Stomach smooth muscle (tissue), 2 donors: Measurements from ENCODE around the gene DNAJC5G.

Experiments used
- H3K27ac ChIP-seq: one replicate; pipeline ENCODE4 v1.7.0; 2013; ENCODE audit warnings: mild to moderate bottlenecking, low read length, inconsistent platforms
- H3K27me3 ChIP-seq, 2 donors: one replicate each; pipeline ENCODE4 v1.7.0; 2013; ENCODE audit warnings: low read length in 2 of 2; ENCODE audit not compliant: insufficient read depth in 2 of 2, control insufficient read depth in 1 of 2
- H3K36me3 ChIP-seq, 2 donors: one replicate each; pipeline ENCODE4 v1.7.0; 2013; ENCODE audit warnings: low read length in 2 of 2; ENCODE audit not compliant: control insufficient read depth in 2 of 2, insufficient read depth in 2 of 2
- H3K4me1 ChIP-seq: one replicate; pipeline ENCODE4 v1.7.0; 2013; ENCODE audit warnings: low read length; ENCODE audit not compliant: control insufficient read depth, insufficient read depth
- H3K4me3 ChIP-seq, 2 donors: one replicate each; pipeline ENCODE4 v1.7.0; 2013; ENCODE audit warnings: low read length in 2 of 2
- H3K9ac ChIP-seq, 2 donors: one replicate each; pipeline ENCODE4 v1.7.0; 2013; ENCODE audit warnings: low read length in 2 of 2, mild to moderate bottlenecking in 1 of 2
- H3K9me3 ChIP-seq, 2 donors: one replicate each; pipeline ENCODE4 v1.7.0; 2013; ENCODE audit warnings: low read length in 2 of 2; ENCODE audit not compliant: control insufficient read depth in 2 of 2
- donor health status: healthy.
- donor health status: Pancreatic carcinoma.

Gene DNAJC5G

DNA sequence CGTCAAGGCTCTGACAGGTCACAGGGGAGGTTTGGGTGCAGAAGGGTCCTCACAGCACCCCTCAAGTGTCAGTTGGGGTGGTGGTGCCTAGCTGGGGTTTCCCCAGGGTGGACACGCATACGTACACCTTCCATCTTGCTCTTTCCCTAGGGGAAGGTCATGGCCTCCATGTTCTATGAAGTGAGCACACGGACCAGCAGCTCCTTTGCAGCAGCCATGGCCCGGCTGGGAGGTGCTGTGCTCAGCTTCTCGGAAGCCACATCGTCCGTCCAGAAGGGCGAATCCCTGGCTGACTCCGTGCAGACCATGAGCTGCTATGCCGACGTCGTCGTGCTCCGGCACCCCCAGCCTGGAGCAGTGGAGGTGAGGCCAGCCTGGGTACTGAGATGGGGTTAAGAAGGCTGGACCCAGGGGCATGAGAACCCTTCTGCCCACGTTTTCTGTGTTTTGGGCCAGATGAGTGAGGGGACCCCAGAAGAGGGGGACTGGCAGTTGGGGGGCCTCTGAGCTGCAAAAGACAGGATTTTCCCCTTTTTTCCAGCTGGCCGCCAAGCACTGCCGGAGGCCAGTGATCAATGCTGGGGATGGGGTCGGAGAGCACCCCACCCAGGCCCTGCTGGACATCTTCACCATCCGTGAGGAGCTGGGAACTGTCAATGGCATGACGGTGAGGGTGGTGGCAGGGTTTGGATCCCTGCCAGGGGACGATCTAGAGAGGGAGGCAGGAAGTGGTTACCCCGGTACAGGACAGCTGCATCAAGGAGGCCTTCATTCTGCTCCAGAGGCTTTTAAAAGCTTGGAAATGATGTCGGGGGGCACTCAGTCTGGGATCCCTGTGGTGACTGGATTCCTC lies 33.2 kb upstream of the DNAJC5G start:
- Histone ChIP-seq H3K9ac (no peak overlapping the region), H3K4me1 (no peaks in the 10 kb centered on the region), H3K27me3 (no peaks in the 10 kb centered on the region), H3K4me3 (no peak overlapping the region), H3K9me3 (no peaks in the 10 kb centered on the region), H3K36me3 (peaks cover 29 to 59% of the 10 kb centered on the region in 2 donors), H3K27ac (no peak overlapping the region)

- Histone ChIP-seq H3K27ac (no peak overlapping the region), H3K4me3 (no peak overlapping the region), H3K9ac (no peak overlapping the region), H3K4me1 (no peaks in the 10 kb centered on the region), H3K27me3 (no peaks in the 10 kb centered on the region), H3K9me3 (no peaks in the 10 kb centered on the region), H3K36me3 (peaks cover 24 to 54% of the 10 kb centered on the region in 2 donors)
Measured at GRCh38 chr2:27242614-27242951, 32.6 kb upstream of the DNAJC5G start.

DNA sequence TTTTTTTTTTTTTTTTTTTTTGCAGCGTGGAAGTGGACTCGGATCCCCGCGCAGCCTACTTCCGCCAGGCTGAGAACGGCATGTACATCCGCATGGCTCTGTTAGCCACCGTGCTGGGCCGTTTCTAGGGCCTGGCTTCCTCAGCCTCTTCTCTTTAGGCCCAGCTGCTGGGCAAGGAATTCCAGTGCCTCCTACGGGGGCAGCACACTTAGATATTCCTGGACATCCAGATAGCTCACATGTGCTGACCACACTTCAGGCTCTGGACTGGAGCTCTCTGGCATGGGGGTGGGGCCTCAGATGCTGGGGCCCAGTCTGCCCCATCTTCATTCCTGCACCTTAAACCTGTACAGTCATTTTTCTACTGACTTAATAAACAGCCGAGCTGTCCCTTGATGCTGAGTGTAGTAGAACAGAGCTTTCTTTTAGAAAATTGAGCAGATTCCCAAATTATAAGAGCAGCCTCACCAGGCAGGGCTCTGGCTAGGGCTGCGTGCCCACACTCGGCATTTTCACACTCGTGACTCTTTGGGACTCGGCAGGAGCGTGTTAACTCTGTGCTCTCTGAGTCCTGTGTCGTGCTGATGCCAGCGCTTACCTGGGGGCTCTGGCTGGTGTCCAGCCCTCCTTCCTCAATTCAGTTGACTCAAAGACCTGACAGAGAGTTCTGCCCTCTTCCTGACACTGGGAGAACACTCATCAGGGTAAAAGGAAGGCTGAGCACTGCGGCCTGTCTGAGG lies 31.7 kb upstream of the DNAJC5G start:
- Histone ChIP-seq H3K4me3 (no peak overlapping the region), H3K9ac (no peak overlapping the region), H3K4me1 (no peaks in the 10 kb centered on the region), H3K27me3 (no peaks in the 10 kb centered on the region), H3K27ac (no peak overlapping the region), H3K9me3 (no peaks in the 10 kb centered on the region), H3K36me3 (peaks cover 16 to 45% of the 10 kb centered on the region in 2 donors)

GRCh38 chr2:27245116-27245515 lies 30.1 kb upstream of the DNAJC5G start:
- H3K4me3 ChIP-seq = no peak overlapping the region
- no peak overlapping the region for H3K9ac ChIP-seq
- peaks cover 7 to 37% of the 10 kb centered on the region in 2 donors for H3K36me3 ChIP-seq
- H3K9me3 ChIP-seq = no peaks in the 10 kb centered on the region
- H3K27ac ChIP-seq = no peak overlapping the region
- peaks cover 8% of the 10 kb centered on the region in 2 donors for H3K27me3 ChIP-seq
- H3K4me1 ChIP-seq = no peaks in the 10 kb centered on the region

DNA sequence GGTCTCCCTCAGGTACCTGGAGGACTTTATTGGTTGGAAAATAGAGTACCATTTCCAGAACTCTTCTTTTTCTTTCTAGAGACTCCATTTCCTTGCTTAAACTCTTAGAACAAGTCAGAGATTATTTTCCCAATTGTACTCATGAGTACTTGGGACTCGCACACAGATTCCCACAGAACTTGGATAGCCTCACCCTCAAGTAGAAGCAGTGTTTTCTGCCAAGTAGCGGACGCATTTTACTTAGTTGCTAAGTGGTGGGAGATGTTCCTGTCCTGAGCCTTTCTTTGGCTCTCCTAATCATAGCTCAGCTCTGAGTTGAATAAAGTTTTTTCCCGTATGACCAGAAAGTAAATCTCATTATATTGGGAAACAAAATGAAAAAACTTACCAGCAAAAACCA lies 29.6 kb upstream of the DNAJC5G start:
- no peaks in the 10 kb centered on the region for H3K9me3 ChIP-seq
- no peaks in the 10 kb centered on the region for H3K4me1 ChIP-seq
- H3K9ac ChIP-seq = no peak overlapping the region
- no peak overlapping the region for H3K4me3 ChIP-seq
- no peak overlapping the region for H3K27ac ChIP-seq
- peaks cover 7 to 33% of the 10 kb centered on the region in 2 donors for H3K36me3 ChIP-seq
- H3K27me3 ChIP-seq = peaks cover 11 to 13% of the 10 kb centered on the region in 2 donors

- Histone ChIP-seq H3K4me3 (no peak overlapping the region), H3K4me1 (no peaks in the 10 kb centered on the region), H3K9me3 (no peaks in the 10 kb centered on the region), H3K27ac (no peak overlapping the region), H3K9ac (no peak overlapping the region), H3K36me3 (peaks cover 0 to 12% of the 10 kb centered on the region in 2 donors), H3K27me3 (peaks cover 22% of the 10 kb centered on the region in 2 donors)
Measured at GRCh38 chr2:27247893-27248292, 27.3 kb upstream of the DNAJC5G start.

GRCh38 chr2:27249159-27249890 lies 25.9 kb upstream of the DNAJC5G start:
- Histone ChIP-seq H3K4me3 (no peak overlapping the region), H3K9me3 (no peaks in the 10 kb centered on the region), H3K9ac (no peak overlapping the region), H3K4me1 (no peaks in the 10 kb centered on the region), H3K27me3 (peaks cover 27% of the 10 kb centered on the region in 2 donors), H3K36me3 (no peaks in the 10 kb centered on the region), H3K27ac (no peak overlapping the region)

DNA sequence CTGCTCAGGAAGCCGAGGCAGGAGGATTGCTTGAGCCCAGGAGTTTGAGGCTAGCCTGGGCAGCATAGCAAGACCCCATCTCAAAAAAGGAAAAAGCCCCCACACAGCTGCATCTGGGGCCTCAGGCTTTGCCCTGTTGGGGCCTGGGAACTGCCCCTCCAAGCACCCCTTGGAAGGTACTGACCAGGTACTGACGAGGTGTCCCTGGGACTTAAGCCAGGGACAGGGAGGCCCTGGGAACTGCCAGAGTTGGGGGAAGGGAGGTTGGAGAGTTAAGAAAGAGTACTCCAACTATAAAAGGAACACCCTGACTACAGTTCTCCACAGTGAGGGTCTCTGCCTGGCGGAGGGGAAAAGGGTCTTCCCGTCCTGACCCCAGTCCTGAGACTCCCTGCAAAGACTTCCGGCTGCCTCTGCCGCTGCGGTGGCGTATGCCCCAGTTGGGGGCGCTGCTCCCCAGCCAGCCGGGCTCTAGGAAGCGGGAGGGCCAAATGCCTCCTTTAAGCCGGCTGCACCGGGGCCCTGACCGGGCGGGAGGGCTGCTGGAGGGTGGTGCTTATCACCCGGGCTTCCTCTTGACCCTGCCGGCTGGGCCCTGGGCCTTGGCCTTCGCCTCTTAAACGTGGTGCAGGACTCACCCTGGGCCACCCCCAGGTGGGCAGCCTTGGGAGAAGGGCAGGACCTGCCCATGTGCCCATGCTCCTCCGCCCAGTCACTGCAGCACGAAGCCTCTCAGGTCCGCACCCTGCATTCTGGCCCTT lies 25.2 kb upstream of the DNAJC5G start:
- Histone ChIP-seq H3K27me3 (peaks cover 30 to 31% of the 10 kb centered on the region in 2 donors), H3K4me1 (no peaks in the 10 kb centered on the region), H3K36me3 (no peaks in the 10 kb centered on the region), H3K4me3 (no peak overlapping the region), H3K27ac (no peak overlapping the region), H3K9me3 (no peaks in the 10 kb centered on the region), H3K9ac (no peak overlapping the region)

DNA sequence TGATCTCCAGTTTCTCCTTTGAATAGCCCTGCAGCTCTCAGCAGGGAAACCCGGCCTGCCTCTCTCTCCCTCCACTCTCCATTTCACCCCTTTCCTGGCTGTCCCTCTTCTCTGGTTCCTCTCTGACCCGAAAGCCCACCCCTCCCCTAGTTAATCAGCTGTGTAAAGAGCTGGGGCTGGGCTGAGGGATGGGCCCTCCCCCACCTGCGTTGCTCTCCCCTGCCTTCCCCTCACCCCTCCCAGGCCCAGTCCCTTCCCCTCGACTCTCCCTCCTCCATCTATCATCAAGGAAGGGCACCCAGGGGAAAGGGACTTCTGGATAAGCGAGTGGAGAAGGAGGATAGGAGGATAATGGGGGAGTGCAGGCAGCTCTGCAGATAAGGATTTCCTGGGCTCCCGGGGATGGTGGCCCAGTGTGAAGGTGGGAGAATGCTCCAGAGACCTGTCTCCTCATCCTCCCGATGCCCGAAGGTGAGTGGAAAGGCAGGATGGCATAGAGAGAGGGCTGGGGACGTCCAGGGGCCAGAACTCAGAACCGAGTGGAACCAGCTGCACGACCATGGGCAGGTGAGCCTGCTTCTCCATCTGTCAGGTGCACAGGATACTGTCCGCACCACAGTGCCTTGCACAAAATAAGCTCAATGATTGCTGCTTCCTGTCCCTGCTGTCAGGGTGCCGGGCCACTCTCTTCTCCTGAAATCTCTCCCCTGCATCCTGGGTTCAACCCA lies 24.4 kb upstream of the DNAJC5G start:
- H3K36me3 ChIP-seq = no peaks in the 10 kb centered on the region
- H3K9ac ChIP-seq = no peak overlapping the region
- H3K4me1 ChIP-seq = no peaks in the 10 kb centered on the region
- H3K4me3 ChIP-seq = no peak overlapping the region
- no peak overlapping the region for H3K27ac ChIP-seq
- H3K9me3 ChIP-seq = no peaks in the 10 kb centered on the region
- peaks cover 30 to 35% of the 10 kb centered on the region in 2 donors for H3K27me3 ChIP-seq

GRCh38 chr2:27251766-27252165 lies 23.5 kb upstream of the DNAJC5G start:
- Histone ChIP-seq H3K9me3 (no peaks in the 10 kb centered on the region), H3K4me3 (no peak overlapping the region), H3K36me3 (no peaks in the 10 kb centered on the region), H3K27ac (no peak overlapping the region), H3K9ac (no peak overlapping the region), H3K4me1 (no peaks in the 10 kb centered on the region), H3K27me3 (peaks cover 38 to 41% of the 10 kb centered on the region in 2 donors)
